ENCODE measurements around the gene OTC. TPM values are rescaled to one million over a fixed set of nuclear protein-coding genes. Genes with fewer than 3 reads are reported as not detected.

The OTC gene
- total RNA-seq, 4 donors from 2014 or later: 1.8 to 5.0 (median 4.2) TPM; not detected in 1

- H3K9me3 ChIP-seq: no peaks in the 10 kb centered on the region
Measured at GRCh38 chrX:38351346-38351745, 1.1 kb upstream of the OTC start.

GRCh38 chrX:38356401-38356800, 4.0 kb downstream of the OTC start:
- no peaks in the 10 kb centered on the region for H3K4me1 ChIP-seq
- no peak overlapping the region for H3K4me3 ChIP-seq
- intact Hi-C loops (cut with DNase I; ENCODE audit: low total_unique reads): no loop called here
- no peaks in the 10 kb centered on the region for H3K9me3 ChIP-seq
- peak overlapping the region in 1 of 2 donors; percentile 54 for H3K27ac ChIP-seq
- no peaks in the 10 kb centered on the region for H3K27me3 ChIP-seq
- H3K36me3 ChIP-seq: no peaks in the 10 kb centered on the region
- DNase-seq: no peak
- TF ChIP-seq POLR2A (IDR thresholded peaks at IDR 0.05) (no peak), CTCF (IDR thresholded peaks at IDR 0.05) (no peak)

More at GRCh38 chrX:38351346-38351745, 1.1 kb upstream of the OTC start:
- no peak overlapping the region for H3K27ac ChIP-seq
- intact Hi-C loops (cut with DNase I; ENCODE audit: low total_unique reads): no loop called here
- no peak for TF ChIP-seq CTCF (IDR thresholded peaks at IDR 0.05)
- H3K4me1 ChIP-seq: no peaks in the 10 kb centered on the region
- H3K27me3 ChIP-seq: no peaks in the 10 kb centered on the region
- H3K36me3 ChIP-seq: no peaks in the 10 kb centered on the region
- no peak overlapping the region for H3K4me3 ChIP-seq
- no peak for DNase-seq

GRCh38 chrX:38357747-38358673, 5.6 kb downstream of the OTC start:
- Histone ChIP-seq H3K27ac (peak overlapping the region in 1 of 2 donors; percentile 54), H3K4me3 (no peak overlapping the region), H3K27me3 (no peaks in the 10 kb centered on the region), H3K9me3 (no peaks in the 10 kb centered on the region), H3K36me3 (no peaks in the 10 kb centered on the region), H3K4me1 (no peaks in the 10 kb centered on the region)
- TF ChIP-seq CTCF (IDR thresholded peaks at IDR 0.05) (no peak), POLR2A (IDR thresholded peaks at IDR 0.05) (no peak)
- intact Hi-C loops (cut with DNase I; ENCODE audit: low total_unique reads): no loop called here
- DNase-seq: peak in 1 of 2 donors; percentile 18

GRCh38 chrX:38363046-38363445, 10.6 kb downstream of the OTC start:
- no peaks in the 10 kb centered on the region for H3K4me1 ChIP-seq
- H3K27me3 ChIP-seq: peaks cover 0 to 9% of the 10 kb centered on the region in 2 donors
- H3K36me3 ChIP-seq: no peaks in the 10 kb centered on the region
- no peak for DNase-seq
- intact Hi-C loops (cut with DNase I; ENCODE audit: low total_unique reads): no loop called here
- H3K9me3 ChIP-seq: no peaks in the 10 kb centered on the region
- no peak overlapping the region for H3K4me3 ChIP-seq
- H3K27ac ChIP-seq: no peak overlapping the region
- no peak for TF ChIP-seq POLR2A (IDR thresholded peaks at IDR 0.05)
- no peak for TF ChIP-seq CTCF (IDR thresholded peaks at IDR 0.05)

- Histone ChIP-seq H3K4me3 (no peak overlapping the region), H3K4me1 (no peaks in the 10 kb centered on the region), H3K9me3 (no peaks in the 10 kb centered on the region), H3K27me3 (peaks cover 0 to 9% of the 10 kb centered on the region in 2 donors), H3K27ac (no peak overlapping the region), H3K36me3 (no peaks in the 10 kb centered on the region)
- TF ChIP-seq POLR2A (IDR thresholded peaks at IDR 0.05) (no peak), CTCF (IDR thresholded peaks at IDR 0.05) (no peak)
- no peak for DNase-seq
- intact Hi-C loops (cut with DNase I; ENCODE audit: low total_unique reads): no loop called here
Measured at GRCh38 chrX:38365954-38366353, 13.6 kb downstream of the OTC start.

Data from uterus (tissue), 4 donors.